Activated T-helper 1 cell treated with Interleukin-2 at 50 U/mL for 16 hours (primary cell): ENCODE data around the gene GNPAT.
"Not testable (repeated sequence)": the region's sequence is repeated elsewhere in the genome, so short reads cannot be mapped to it uniquely, and the experiment has no call there.

Source experiments
- DNase-seq: peaks from one replicate; pipeline ENCODE4 v3.0.0-alpha.2; 2020; ENCODE audit warnings: low read depth

The GNPAT gene

DNA sequence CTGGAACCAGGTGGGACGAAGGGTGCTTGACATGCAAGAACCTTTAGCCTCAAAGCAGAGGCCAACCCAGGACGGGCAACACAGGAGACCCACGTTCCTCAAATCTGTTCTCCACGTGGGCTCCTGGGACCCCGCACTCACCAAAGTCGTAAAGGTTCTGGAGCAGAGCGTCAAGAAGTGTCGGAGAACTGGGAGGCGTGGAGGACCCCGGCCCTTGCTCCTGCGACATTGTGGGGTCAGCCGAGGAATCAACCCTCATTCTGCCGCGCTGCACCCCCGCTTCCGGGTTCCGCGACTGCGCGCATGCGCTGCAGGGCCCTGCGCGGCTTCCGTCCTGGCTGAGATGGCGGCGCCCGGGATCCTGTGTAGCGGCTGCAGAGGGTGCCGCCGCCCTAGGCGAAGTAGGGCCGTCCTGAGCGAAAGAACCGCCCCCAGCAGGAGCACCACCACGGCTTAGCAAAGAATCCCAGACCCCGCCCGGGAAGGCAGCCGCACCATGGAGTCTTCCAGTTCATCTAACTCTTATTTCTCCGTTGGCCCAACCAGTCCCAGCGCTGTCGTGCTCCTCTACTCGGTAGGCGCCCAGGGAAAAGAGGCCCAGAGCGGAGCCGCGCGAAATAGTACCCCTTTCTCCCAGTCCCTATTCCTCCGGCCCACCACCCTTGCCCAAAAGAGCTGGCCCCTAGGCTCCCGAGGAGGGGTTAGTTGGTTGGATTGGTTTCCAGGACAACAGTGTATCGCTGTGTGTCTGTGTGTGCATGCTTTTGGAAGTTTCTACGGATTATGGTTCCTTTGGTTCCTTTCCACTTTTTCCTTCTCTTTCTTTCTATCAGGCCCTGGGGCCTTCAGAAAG is at the start of gene GNPAT:
GNPAT (plus strand) TSS at position 330 of the 853 bp plus-strand sequence; CDS start at position 497, 167 bp downstream.
- DNase-seq: peak; percentile 90

DNA sequence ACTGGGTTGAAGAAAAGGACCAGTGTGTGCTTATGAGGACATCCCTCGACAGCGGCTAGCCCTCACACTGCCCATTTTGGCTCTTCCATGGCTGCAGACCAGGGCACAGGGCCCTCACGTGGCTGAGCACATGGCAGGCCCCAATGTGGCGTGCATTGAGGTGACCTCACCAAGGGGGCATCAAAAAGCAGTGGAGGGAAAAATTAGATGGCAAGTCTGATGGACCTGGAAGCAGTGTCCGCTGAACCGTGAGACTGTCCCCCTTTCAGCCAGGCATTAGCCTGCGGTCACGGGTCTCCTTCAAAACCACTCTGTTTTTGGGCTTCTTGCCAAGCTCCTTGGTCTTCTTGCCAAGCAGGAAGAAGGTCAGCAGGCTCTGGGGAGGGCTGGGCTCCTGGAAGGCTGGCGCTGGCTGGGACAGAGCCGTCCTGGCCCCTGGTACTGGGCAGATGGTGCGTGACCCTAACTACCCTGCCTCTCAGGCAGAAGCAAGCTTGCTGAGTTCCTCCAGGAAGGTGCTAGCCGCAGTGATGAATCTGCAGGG is 48.3 kb upstream of the GNPAT start:
- no peak for DNase-seq

DNA sequence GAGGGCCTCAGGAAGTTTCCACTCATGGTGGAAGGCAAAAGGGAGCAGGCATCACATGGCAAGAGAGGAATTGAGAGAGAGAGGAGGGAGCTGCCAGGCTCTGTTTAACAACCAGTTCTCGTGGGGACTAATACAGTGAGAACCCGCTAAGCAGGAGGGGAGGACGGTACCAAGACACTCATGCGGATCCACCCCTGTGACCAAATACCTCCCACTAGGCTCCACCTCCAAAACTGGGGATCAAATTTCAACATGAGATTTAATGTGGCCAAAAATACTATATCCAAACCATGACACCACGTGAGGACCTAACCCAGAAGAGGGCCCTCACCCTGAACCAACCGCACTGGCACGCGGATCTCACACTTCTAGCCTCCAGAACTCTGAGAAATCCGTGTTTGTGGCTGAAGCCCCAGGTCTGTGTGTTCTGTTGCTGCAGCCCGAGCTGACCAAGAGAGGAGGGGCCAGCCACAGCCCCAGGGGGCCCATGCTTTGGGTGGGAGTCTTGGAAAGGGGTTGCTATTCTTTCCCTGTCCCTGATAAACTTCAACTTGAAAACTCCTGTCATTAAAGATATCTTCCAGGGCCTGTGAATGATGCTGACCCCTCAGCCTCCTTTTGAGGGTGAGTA is 47.2 kb upstream of the GNPAT start:
- no peak for DNase-seq

DNA sequence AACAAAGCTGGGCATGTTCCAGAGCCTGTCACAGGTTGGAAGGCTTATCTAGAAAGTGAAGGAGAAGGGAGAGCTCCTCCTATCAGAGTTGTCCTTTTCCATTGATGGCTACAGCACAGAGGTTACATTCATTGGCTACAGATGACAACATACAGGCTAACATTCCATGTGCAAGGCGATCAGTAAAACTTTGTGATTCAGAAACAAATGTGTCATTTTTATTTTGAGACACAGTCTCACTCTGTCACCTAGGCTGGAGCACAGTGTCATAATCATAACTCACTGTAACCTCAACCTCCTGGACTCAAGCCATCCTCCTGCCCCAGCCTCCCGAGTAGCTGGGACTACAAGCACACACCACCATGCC is 46.6 kb upstream of the GNPAT start:
- no peak for DNase-seq

DNA sequence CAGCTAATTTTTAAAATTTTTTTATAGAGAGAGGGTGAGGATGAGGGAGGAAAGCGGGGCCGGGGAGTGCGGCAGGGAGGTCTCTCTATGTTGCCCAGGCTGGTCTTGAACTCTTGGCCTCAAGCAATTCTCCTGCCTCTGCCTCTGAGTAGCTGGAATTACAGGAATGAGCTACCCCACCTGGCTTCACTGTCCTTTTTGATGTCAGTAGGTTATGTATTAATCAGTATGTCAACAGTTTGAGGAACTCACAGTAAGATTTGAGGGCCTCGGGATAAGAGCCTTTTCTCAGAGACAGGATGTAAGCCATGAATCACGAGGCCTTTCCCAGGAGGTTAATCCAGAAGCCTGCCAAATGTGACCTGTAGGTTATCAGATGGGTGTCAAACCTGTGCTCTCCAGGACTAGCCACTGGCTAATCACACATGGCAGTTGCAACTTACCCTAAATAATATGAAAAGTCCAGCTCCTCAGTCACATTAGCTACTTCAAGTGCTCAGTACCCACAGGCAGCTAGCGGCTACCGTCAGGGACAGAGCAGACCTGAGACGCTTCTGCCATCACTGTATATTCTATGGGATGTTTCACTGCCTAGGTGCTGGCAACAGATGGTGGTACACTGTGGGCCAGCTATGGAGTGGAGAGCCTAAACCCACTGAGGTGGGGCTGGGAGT is 46.0 kb upstream of the GNPAT start:
- no peak for DNase-seq

DNA sequence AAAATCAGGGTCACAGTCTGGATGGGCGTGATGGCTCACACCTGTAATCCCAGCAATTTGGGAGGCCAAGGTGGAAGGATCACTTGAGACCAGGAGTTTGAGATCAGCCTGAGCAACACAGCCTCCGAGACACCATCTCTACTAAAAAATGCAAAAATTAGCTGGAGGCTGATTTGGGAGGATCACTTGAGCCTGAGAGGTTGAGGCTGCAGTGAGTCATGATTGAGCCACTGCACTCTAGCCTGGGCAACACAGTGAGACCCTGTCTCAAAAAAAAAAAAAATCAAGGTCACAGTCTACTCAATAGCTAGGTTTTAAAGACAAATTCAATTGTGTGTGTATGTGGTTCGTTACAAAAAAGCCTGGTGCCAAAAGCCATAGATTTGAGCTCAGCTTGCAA is 44.7 kb upstream of the GNPAT start:
- DNase-seq: no peak

DNA sequence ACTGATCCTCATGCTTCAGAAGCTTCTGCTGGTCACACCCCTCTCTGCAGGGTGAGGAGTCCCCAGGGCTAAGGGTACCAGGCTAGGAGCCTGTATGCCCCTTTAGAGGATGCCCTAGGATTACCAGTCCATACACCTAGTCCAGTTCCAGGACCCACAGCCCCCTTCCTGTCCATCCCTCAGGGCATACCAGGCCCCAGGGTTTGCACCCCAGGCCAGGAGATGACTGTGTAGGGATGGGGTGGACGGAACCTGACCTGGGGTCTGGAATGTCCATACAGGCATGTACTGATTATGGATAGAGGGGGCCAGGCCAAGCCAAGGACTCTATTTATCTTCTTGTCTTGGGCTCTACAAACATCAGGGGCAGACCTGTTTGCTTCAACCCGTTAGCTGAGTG is 44.3 kb upstream of the GNPAT start:
- no peak for DNase-seq

DNA sequence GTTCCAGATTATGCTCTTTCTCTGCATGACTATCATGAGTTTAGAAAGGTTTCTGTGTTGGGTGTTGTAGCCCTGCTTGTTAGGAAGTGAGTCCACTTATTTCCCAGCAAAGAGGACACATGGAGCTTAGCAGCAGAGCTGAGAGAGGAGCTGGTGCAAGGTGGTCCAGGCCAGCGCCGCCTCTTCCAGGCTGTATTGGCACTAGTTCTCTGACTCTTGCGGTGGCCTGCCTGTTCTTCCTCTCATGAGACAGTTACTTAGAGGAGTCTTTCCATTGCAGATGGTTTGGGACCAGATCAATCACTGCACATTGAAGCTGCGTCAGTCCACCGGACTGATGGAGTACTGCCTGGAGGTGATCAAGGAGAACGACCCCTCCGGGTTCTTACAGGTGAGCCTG is 41.1 kb upstream of the GNPAT start:
- no peak for DNase-seq

DNA sequence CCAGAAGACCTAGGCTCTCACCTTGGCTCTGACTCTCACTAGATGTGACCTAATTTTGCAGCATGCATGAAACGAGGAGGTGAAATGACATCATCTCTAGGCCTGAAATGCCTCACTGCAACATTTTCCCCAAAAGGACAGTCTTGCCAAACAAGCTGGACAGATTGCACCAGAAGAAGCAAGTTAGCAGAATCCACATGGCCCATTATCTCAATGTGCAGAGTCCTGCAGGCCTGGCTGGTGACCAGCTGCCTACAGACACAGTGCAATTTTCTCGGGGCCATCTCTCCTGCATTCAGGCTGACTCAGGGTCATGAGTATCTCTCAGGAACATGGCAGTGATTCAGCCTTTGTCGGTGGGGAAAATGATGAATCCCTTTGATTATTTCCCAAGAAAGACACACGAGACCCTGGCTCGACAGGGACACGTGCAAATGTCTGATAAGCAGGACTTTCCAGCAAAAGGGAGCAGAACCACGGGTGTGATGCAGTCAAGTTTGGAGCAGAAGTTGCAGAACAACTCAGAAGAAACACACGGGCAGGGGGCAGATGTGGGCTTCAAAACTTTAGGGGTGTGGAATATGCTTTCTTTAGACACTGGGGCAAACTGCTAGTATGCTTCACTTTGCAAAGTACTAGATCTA is 40.5 kb upstream of the GNPAT start:
- no peak for DNase-seq

DNA sequence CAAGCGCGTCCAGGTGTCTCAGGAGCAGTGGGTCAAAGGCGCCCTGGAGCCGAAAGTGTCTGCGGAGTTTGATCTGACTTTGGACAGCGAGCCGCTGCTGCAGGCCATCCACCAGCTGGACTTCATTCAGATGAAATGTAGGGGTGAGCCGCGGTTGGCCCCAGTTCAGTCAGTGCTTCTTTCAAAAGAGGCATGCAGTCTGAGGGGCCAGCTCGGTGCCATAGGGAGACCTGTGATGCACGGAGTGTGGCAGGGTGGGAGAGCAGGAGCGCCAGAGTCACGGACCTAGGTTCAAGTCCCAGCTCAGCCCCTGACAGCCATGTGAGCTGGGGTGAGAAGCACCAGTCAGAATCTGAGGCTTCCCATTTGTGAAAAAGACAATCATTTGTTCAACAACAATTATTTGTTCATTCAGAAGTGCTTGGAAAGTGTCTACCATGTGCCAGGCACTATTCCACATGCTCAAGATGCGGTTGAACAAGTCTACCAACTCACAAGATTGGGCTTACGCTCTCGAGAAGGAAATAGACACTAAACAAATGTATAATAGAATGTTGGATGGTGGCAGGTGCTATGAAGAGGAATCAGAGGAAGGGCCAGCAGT is 39.5 kb upstream of the GNPAT start:
- DNase-seq: no peak

DNA sequence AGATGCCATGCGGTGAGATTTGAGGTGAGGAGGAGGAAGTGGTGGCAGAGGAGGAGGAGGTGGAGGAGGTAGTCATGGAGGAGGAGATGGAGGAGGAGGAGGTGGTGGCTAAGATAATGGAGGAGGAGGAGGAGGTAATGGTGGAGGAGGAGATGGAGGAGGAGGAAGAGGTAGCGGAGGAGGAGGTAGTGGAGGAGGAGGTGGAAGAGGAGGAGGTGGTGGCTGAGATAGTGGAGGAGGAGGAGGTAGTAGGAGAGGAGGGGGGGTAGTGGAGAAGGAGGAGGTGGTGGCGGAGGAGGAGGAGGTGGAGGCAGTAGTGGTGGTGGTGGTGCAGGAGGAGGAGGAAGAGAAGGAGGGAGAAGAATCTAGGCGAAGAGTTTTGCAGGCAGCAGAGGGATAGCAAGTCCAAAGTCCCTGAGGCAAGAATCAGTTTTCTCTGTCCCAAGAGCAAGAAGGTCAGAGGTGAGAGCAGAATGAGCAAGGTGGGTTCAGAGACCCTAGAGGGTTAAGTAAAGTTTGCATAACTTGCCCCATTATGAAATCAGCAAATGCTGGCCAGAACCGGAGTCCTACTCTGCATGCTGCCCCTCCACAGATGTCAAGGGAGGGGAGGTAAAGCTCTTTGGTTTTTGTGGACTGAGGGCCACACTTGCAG is 38.9 kb upstream of the GNPAT start:
- DNase-seq: no peak

DNA sequence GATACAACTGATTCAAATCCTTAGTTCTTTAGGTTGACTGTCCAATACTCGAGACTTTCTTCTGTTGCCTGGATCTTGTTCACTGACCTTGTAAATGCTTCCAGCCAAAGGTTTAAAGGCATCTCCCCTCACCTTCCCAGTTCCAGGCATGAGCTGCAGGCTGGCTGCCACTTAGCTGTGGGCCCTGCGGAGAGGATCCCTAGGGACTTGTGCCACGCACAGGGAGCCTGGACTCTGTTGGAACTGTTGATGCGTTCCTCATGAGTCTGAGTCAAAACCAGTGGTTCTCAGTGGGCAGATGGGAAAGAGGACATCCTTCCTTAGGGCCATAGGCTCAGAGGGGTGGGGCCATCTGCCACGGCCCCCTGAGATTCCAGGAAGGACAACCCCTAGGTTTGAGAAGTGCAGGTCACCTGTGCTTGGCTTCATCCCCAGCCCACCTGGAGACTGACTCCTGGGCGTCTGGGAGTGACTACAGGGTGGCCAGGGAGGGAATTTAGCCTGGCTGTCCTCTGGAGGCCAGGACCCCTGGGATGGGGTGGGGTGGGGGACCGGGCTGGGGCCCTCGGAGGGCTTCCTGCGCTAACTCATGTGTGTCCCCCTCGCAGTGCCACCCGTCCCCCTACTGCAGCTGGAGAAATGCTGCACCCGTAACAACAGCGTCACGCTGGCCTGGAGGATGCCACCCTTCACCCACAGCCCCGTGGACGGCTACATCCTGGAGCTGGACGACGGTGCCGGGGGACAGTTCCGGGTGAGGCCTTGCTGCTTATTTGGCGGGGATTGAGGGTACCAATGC is 37.6 kb upstream of the GNPAT start:
- DNase-seq: no peak

DNA sequence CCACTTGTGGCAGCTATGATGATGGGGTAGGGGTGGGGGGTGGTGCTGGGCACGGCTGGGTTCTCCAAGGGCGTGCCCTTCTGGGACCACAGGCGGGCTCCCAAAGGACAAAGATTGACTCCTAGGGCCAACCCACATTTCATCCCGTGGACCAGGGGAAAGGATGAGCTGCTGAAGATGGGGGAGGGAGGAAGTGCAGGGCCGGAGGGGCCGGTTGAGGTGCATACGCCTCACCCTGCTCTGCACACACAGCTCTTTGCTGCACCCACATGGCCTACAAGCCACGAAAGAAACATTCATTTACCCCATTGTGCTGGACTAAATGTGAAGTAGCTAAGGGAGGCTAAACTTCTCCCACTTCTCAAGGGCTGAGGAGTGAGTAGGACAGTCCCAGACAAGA is 34.2 kb upstream of the GNPAT start:
- no peak for DNase-seq

DNA sequence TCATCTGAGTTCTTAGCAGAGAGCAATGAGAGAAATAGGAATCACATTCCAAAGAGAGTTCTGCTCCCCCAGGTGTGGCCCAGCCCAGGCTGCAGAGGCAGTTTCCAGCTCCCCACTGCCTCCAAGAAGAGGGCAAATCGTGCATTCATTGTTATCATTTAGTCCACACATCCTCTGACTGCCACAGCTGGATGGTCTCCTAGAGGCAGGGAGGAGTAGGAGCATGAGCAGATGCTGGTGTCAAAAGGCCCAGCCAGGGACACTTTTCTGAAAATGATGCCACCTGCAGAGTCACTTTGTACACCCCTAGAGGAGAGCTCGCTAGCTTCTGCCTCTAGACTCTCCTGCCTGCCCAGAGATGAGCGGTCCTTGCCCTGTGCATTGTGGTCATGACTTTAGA is 33.6 kb upstream of the GNPAT start:
- DNase-seq: no peak

DNA sequence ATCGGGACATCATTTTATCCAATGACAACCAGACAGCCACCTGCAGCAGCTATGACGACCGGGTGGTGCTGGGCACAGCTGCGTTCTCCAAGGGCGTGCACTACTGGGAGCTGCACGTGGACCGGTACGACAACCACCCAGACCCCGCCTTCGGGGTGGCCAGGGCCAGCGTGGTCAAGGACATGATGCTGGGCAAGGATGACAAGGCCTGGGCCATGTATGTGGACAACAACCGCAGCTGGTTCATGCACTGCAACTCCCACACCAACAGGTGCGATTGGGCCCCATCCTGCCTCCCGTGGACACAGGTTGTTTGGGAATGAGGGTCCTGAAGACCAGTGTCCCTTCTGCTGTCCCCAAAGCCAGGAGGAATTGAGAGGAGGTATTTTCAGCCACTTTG is 32.0 kb upstream of the GNPAT start:
- DNase-seq: no peak

DNA sequence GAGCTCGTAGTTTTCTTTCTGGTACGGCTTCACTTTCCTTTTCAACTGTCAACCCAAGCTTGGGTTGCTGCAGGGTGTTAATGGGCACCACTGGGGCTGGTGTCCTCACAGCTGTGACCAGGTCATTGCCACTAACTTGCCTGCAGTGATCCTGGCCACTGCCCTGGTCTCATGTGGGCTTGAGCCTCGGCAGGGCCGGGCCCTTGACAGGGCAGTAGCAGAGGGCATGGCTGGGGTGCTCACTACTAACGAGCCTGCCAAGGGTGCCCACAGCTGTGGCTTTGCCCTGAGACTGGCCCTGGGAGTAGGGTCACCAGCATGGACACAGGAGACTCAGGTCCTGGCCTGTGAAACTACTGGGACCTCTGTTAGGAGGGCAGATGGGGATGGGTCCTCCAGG is 31.5 kb upstream of the GNPAT start:
- no peak for DNase-seq

DNA sequence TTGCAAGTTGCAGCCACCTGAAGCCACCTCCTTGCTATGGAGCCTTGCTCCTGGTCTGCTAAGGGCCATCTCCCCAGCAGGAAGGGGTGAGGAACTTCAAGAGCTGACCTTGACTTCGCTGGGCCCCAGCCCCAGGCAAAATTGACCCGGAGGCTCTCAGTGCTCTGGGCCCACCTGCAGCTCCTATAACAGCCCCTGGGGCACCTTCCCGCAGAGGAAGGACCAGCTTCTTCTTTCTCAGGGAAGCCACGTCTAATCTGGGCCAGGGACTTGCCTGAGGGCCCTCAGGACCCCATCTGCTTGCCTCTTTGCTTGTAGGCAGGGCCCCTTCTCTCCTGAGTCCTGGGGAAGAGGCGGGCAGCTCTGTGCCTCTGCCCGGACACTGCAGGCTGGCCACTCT is 30.9 kb upstream of the GNPAT start:
- DNase-seq: no peak

DNA sequence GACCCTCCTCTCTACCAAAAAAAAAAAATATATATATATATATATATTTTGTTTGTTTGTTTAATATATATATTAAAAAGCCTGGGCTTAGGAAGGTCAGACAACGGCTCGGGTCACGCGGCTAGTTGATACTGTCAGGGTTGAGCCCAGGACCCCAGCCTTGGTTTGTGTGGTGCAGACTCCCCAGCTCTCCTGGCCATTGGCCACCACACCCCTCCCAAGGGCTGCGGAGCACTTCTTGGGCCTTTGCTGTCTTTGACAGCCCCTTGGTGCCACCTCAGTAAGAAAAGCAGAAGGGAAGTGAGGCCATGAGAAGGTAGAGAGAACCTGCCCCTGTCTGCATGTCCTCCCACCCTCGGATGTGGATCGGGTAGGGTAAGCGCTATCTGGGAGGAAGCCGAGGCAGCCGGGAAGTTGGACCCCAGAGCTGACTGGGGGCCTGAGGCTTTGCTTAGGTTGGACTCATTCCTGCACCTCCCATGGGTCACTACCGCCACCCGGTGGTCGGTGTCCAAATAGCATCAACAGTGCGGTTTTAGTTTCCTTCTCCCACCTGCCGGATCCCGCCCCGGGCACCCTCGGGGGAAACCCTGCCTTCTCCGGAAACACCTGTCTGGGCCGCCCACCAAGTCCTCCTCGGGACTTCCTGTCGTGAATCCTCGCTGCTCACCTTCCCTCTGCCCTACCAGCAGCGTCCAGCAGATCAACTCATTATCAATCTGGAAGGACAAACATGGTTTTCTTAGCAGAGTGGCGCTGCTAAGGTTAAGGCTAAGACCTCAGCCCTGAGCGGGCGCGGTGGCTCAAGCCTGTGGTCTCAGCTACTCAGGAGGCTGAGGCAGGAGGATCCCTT is 29.8 kb upstream of the GNPAT start:
- DNase-seq: peak; percentile 78

DNA sequence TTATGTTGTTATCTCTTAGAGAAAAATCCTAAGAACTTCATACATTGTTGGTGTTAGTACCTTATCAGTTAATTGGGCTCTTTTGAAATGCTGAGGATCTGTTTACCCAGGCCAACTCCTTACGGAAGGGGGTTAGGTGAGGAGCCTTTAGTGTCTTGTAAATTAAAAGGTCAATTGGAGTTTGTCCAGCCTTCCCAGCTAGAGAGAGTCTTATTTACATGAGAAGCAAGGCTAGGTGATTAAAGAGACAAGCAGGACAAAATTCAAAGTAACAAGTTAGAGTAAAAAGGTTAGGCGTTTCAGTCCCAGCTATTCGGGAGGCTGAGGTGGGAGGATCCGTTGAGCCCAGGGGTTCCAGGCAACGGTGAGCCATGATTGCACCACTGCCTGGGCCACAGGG is 28.7 kb upstream of the GNPAT start:
- DNase-seq: not testable (repeated sequence)
